Uterus (tissue), 4 donors: ENCODE data around the gene CATSPER1. TPM values are rescaled to one million over a fixed set of nuclear protein-coding genes. Genes with fewer than 3 reads are reported as not detected.

Source experiments
- DNase-seq, 2 donors: peaks; one replicate each; pipeline ENCODE4 v3.0.0-alpha.2; 2019 to 2020
- H3K27ac ChIP-seq, 2 donors: fragments of 200-600 bp; sonication (generic); 1 replicate in 1 of 2; 2 replicates in 1 of 2; pipeline ENCODE4 v1.5.1; 2016 to 2018
- H3K27me3 ChIP-seq, 2 donors: fragments of 200-600 bp; sonication (generic); one replicate each; pipeline ENCODE4 v1.5.1; 2018 to 2019; ENCODE audit warnings: control low read depth in 1 of 2
- H3K36me3 ChIP-seq, 2 donors: fragments of 200-600 bp; sonication (generic); one replicate each; pipeline ENCODE4 v1.5.1; 2019; ENCODE audit warnings: control low read depth in 1 of 2
- H3K4me1 ChIP-seq, 2 donors: fragments of 200-600 bp; sonication (generic); one replicate each; pipeline ENCODE4 v1.5.1; 2018 to 2019; ENCODE audit warnings: control low read depth in 1 of 2
- H3K4me3 ChIP-seq, 2 donors: fragments of 200-600 bp; sonication (generic); 1 replicate in 1 of 2; 2 replicates in 1 of 2; pipeline ENCODE4 v1.5.1; 2018 to 2019; ENCODE audit warnings: mild to moderate bottlenecking in 1 of 2
- H3K9me3 ChIP-seq, 2 donors: fragments of 200-600 bp; sonication (generic); one replicate each; pipeline ENCODE4 v1.5.1; 2019; ENCODE audit warnings: control low read depth in 1 of 2
- POLR2A ChIP-seq, 2 donors: fragments of 450-650 bp; IDR thresholded peaks; one replicate each; pipeline ENCODE4 v1.6.1; 2016; ENCODE audit warnings: antibody characterized with exemption in 2 of 2, mild to moderate bottlenecking in 1 of 2, moderate library complexity in 1 of 2
- intact Hi-C: fragments of 100-400 bp; cut with DNase I; formaldehyde crosslinking; loops from one replicate; pipeline ENCODE4 v1.15.1; 2023; ENCODE audit warnings: low total_unique reads
- total RNA-seq, 4 donors: library from RNA; depleted of rRNA in 3 of 4; stranded (reverse); fragments of >200 nt in 3 of 4; gene quantifications; one replicate each; pipeline versions ENCODE4 v1.1.0 to v1.2.4, GENCODE V29; 2014 to 2023
- TF ChIP-seq, protein P1 (sequence below), 4 experiments: fragments of 200-600 bp in 2 of 4; fragments of 450-650 bp in 2 of 4; sonication (generic) in 2 of 4; IDR thresholded peaks; one replicate each; pipeline ENCODE4 v1.5.1; 2016 to 2019; ENCODE audit warnings: antibody characterized with exemption in 4 of 4, mild to moderate bottlenecking in 2 of 4, moderate library complexity in 1 of 4
- donor health status: DM: yes; HTN: yes; CAD: no.

The CATSPER1 gene
- under 1 TPM in 1 of 4 donors, not detected in 3; 0.26 TPM for total RNA-seq

DNA sequence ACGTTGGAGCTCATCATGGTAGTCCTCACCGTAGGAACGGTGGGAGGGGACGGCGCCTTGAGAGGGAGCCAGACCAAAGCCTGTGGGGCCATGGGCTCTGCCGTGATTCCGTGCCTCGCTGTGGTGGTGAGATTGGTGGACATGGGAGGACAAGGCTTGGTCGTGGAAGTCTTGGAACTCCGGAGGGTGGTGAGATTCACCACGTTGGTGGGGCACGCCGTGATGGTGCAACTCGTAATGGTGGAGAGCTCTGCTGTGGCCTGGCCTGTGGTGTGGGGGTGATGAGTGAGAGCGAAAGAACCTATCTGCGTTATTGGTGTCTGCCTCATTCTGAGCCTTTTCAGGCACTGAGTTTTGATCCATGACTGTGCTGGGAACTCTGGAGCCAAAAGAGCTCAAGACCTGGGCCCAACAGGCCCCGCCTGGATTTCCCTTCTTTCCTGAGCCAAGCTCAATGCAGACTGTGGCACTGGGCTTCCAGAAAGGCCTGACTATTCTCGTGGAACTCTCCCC, at the start of gene CATSPER1:
Gene CATSPER1 (minus strand): TSS at position 463 of the 513 bp plus-strand sequence. CDS start 100 bp downstream, at position 363.
- Histone ChIP-seq H3K36me3 (no peaks in the 10 kb centered on the region), H3K27me3 (no peaks in the 10 kb centered on the region), H3K4me3 (no peak within 1 kb of the TSS), H3K9me3 (no peaks in the 10 kb centered on the region), H3K4me1 (no peaks in the 10 kb centered on the region), H3K27ac (no peak within 1 kb of the TSS)
- TF ChIP-seq POLR2A (IDR thresholded peaks at IDR 0.05) = no peak
- TF ChIP-seq, protein P1, sequence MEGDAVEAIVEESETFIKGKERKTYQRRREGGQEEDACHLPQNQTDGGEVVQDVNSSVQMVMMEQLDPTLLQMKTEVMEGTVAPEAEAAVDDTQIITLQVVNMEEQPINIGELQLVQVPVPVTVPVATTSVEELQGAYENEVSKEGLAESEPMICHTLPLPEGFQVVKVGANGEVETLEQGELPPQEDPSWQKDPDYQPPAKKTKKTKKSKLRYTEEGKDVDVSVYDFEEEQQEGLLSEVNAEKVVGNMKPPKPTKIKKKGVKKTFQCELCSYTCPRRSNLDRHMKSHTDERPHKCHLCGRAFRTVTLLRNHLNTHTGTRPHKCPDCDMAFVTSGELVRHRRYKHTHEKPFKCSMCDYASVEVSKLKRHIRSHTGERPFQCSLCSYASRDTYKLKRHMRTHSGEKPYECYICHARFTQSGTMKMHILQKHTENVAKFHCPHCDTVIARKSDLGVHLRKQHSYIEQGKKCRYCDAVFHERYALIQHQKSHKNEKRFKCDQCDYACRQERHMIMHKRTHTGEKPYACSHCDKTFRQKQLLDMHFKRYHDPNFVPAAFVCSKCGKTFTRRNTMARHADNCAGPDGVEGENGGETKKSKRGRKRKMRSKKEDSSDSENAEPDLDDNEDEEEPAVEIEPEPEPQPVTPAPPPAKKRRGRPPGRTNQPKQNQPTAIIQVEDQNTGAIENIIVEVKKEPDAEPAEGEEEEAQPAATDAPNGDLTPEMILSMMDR (IDR thresholded peaks at IDR 0.05) = no peak
- intact Hi-C loops = no loop called here
- DNase-seq = no peak

DNA sequence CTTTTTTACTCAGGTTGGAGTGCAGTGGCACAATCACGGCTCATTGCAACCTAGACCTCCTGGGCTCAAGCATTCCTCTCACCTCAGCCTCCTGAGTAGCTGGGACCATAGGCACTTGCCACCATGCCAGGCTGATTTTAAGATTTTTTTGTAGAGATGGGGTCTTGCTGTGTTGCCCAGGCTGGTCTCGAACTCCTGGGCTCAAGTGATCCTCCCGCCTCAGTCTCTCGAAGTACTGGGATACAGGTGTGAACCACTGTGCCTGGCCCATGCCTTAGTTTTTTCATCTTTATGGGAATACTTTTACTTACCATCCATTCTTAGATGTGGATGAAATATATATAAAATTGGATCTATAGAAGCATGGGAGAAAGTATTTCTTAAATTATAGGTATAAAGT, 49.0 kb upstream of the CATSPER1 start:
- peaks cover 0 to 2% of the 10 kb centered on the region in 2 donors for H3K4me1 ChIP-seq
- intact Hi-C loops = no loop called here
- TF ChIP-seq POLR2A (IDR thresholded peaks at IDR 0.05) = no peak
- TF ChIP-seq, protein P1 (IDR thresholded peaks at IDR 0.05) = no peak
- DNase-seq = no peak
- no peaks in the 10 kb centered on the region for H3K9me3 ChIP-seq
- H3K27me3 ChIP-seq = no peaks in the 10 kb centered on the region
- H3K36me3 ChIP-seq = no peaks in the 10 kb centered on the region
- no peak overlapping the region for H3K27ac ChIP-seq
- H3K4me3 ChIP-seq = no peak overlapping the region

DNA sequence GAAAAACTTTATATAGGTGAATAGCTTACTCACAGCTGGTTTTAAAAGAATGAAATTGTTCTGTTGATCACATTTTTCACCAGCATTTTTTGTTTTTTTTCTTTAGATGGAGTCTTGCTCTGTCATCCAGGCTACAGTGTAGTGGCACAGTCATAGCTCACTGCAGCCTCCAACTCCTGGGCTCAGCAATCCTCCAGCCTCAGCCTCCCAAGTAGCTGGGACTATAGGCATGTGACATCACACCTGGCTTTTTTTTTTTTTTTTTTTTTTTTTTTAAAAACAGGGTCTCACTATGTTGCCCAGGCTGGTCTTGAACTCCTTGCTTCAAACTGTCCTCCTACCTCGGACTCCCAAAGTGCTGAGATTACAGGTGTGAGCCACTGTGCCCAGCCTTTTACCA, 47.4 kb upstream of the CATSPER1 start:
- no peaks in the 10 kb centered on the region for H3K4me1 ChIP-seq
- DNase-seq = no peak
- H3K27me3 ChIP-seq = no peaks in the 10 kb centered on the region
- H3K27ac ChIP-seq = no peak overlapping the region
- no peak overlapping the region for H3K4me3 ChIP-seq
- no peaks in the 10 kb centered on the region for H3K36me3 ChIP-seq
- TF ChIP-seq POLR2A (IDR thresholded peaks at IDR 0.05) = no peak
- TF ChIP-seq, protein P1 (IDR thresholded peaks at IDR 0.05) = no peak
- intact Hi-C loops = no loop called here
- no peaks in the 10 kb centered on the region for H3K9me3 ChIP-seq

DNA sequence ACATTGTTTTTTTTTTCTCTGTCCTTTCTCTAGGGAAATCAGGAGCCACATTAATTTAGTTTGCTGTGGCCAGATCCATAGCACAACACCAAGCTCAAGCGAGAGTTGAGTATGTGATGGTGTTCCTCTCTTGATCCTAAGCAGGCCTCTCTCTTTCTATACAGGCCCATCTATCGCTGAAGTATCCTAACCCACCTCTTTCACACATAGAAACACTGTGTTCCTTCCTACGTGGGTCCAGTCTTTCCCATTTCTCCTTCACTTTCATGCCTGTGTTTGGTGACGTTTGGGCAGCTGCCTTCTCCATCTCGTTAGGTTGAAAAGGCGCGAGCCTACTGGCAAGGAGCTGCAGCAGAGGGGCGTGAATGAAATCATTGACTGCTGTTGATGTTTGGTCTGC, 46.2 kb upstream of the CATSPER1 start:
- TF ChIP-seq, protein P1 (IDR thresholded peaks at IDR 0.05) = no peak
- no peak for TF ChIP-seq POLR2A (IDR thresholded peaks at IDR 0.05)
- no peaks in the 10 kb centered on the region for H3K9me3 ChIP-seq
- H3K4me3 ChIP-seq = no peak overlapping the region
- intact Hi-C loops = no loop called here
- DNase-seq = no peak
- no peaks in the 10 kb centered on the region for H3K36me3 ChIP-seq
- no peaks in the 10 kb centered on the region for H3K27me3 ChIP-seq
- no peaks in the 10 kb centered on the region for H3K4me1 ChIP-seq
- H3K27ac ChIP-seq = no peak overlapping the region

DNA sequence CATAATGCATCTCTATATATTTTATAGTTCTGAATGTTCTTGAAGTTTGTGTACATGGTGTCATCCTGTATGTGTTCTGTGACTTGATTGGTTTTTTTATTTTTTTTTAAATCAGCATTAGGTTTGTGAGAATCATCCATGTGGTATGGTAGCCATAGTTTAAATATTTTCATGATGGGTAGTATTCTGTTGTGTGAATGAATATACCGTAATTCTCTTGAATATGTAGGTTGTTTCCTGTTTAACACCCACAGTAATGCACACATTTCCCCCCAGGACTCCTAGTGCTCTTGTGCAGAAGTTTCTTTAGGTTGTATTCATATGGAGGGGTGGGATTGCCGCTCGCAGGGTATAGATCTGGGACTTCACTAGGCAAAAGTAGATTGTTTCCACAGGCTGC, 45.8 kb upstream of the CATSPER1 start:
- no peaks in the 10 kb centered on the region for H3K4me1 ChIP-seq
- TF ChIP-seq, protein P1 (IDR thresholded peaks at IDR 0.05) = no peak
- TF ChIP-seq POLR2A (IDR thresholded peaks at IDR 0.05) = no peak

More for the DNA sequence above, 45.8 kb upstream of the CATSPER1 start:
- H3K4me3 ChIP-seq = no peak overlapping the region
- intact Hi-C loops = no loop called here
- no peak for DNase-seq
- no peaks in the 10 kb centered on the region for H3K9me3 ChIP-seq
- no peak overlapping the region for H3K27ac ChIP-seq
- no peaks in the 10 kb centered on the region for H3K27me3 ChIP-seq
- no peaks in the 10 kb centered on the region for H3K36me3 ChIP-seq
